ENCODE results near the gene GTF3C5. TPM values are rescaled to one million over a fixed set of nuclear protein-coding genes. Genes with fewer than 3 reads are reported as not detected.
A peak's percentile ranks its signal among the peaks of the same experiment; 100 is the strongest.

The GTF3C5 gene
- total RNA-seq, 1 donor from 2014 or later: 46.4 TPM

DNA sequence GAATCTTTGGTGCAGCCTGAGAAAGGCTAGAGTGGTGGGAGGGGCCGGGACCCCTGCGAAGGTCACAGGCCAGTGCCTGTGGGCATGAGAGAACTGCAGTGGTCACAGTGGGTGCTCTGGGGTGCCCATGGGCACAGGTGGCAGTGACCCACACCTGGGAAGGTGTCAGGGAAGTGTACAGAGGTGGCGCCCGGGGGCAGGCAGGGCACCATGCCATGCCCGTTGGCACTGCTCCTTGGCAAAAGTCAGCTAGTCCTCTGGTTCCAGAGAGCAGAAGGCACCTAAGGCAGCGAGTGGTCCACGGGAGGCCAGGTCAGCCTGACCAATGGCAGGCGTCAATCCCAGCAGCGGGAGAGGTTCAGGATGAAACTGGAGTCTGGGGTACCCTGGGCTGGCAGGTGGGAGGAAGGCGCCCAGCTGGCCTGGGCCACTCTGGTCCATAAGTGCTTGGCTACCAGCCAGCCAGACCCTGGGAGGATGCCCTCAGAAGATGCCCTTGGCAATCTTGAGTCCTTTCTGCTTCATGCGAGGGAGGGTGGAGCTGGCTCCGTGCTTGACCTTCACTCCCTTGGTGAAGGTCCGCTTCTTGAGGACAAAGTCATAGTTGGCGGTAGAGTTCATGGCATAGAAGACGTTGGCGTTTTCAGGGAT lies 67.4 kb downstream of the GTF3C5 start:
- H3K36me3 ChIP-seq (ENCODE audit: insufficient read depth, low read length): peaks cover 14% of the 10 kb centered on the region
- peaks cover 2% of the 10 kb centered on the region for H3K9me3 ChIP-seq (ENCODE audit: insufficient read depth, low read depth, low read length)
- FAIRE-seq: no peak

DNA sequence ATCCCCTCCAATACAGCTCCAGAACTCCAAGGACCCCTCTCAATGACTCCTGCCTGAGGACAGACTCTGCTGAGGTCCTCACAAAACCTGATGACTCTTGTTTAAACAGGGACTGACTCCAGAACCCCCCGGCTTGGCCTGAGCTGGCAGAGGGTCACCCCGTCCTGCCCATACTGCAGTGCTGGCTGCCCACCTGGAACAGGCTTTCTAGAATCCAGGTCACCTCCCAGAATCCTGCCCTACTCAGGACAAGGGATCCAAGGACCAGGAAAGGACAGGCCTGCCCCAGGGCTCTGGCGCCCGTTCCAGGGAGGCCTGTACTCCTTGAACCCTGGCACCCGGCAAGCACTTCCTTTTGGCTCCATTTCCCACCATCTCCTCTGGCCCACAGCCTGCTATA lies 68.1 kb downstream of the GTF3C5 start:
- no peaks in the 10 kb centered on the region for H3K4me1 Mint-ChIP-seq (ENCODE audit: low read depth, unreplicated experiment)
- TF ChIP-seq, protein P1, sequence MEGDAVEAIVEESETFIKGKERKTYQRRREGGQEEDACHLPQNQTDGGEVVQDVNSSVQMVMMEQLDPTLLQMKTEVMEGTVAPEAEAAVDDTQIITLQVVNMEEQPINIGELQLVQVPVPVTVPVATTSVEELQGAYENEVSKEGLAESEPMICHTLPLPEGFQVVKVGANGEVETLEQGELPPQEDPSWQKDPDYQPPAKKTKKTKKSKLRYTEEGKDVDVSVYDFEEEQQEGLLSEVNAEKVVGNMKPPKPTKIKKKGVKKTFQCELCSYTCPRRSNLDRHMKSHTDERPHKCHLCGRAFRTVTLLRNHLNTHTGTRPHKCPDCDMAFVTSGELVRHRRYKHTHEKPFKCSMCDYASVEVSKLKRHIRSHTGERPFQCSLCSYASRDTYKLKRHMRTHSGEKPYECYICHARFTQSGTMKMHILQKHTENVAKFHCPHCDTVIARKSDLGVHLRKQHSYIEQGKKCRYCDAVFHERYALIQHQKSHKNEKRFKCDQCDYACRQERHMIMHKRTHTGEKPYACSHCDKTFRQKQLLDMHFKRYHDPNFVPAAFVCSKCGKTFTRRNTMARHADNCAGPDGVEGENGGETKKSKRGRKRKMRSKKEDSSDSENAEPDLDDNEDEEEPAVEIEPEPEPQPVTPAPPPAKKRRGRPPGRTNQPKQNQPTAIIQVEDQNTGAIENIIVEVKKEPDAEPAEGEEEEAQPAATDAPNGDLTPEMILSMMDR (IDR thresholded peaks at IDR 0.05; ENCODE audit: insufficient read depth, low read depth, low read length): no peak
- TF ChIP-seq EZH2 (IDR thresholded peaks at IDR 0.05; ENCODE audit: insufficient read depth, low read length): no peak

More for the DNA sequence above, 67.4 kb downstream of the GTF3C5 start:
- Histone ChIP-seq H2AFZ (ENCODE audit: low read depth, low read length) (no peak overlapping the region), H3K79me2 (ENCODE audit: insufficient read depth, low read length) (no peaks in the 10 kb centered on the region), H3K9ac (ENCODE audit: low read length) (no peak overlapping the region), H3K4me1 (ENCODE audit: insufficient read depth, low read length) (no peaks in the 10 kb centered on the region), H3K4me2 (ENCODE audit: low read length) (no peak overlapping the region), H3K27me3 (ENCODE audit: insufficient read depth, low read length) (no peaks in the 10 kb centered on the region), H3K4me3 (ENCODE audit: insufficient read depth, low read depth, low read length) (no peak overlapping the region), H4K20me1 (ENCODE audit: insufficient read depth, low read length) (peaks cover 5% of the 10 kb centered on the region), H3K27ac (ENCODE audit: low read depth, low read length) (no peak overlapping the region)
- no peaks in the 10 kb centered on the region for H3K27me3 Mint-ChIP-seq (ENCODE audit: low read depth, unreplicated experiment)
- H3K36me3 Mint-ChIP-seq (ENCODE audit: low read depth, unreplicated experiment): peaks cover 39% of the 10 kb centered on the region
- H3K4me3 Mint-ChIP-seq (ENCODE audit: unreplicated experiment): no peak overlapping the region
- peaks cover 7% of the 10 kb centered on the region for H3K9me3 Mint-ChIP-seq (ENCODE audit: unreplicated experiment)
- DNase-seq (ENCODE audit: low read depth): no peak
- no peaks in the 10 kb centered on the region for H3K4me1 Mint-ChIP-seq (ENCODE audit: low read depth, unreplicated experiment)
- peak overlapping the region; percentile 47 for H3K27ac Mint-ChIP-seq (ENCODE audit: unreplicated experiment)
- no peak for TF ChIP-seq EZH2 (IDR thresholded peaks at IDR 0.05; ENCODE audit: insufficient read depth, low read length)
- TF ChIP-seq, protein P1 (IDR thresholded peaks at IDR 0.05; ENCODE audit: insufficient read depth, low read depth, low read length): no peak

More for the DNA sequence above, 68.1 kb downstream of the GTF3C5 start:
- no peak overlapping the region for H3K27ac Mint-ChIP-seq (ENCODE audit: unreplicated experiment)
- H3K4me3 Mint-ChIP-seq (ENCODE audit: unreplicated experiment): no peak overlapping the region
- no peaks in the 10 kb centered on the region for H3K27me3 Mint-ChIP-seq (ENCODE audit: low read depth, unreplicated experiment)
- no peak for DNase-seq (ENCODE audit: low read depth)
- Histone ChIP-seq H2AFZ (ENCODE audit: low read depth, low read length) (no peak overlapping the region), H4K20me1 (ENCODE audit: insufficient read depth, low read length) (peaks cover 10% of the 10 kb centered on the region), H3K9ac (ENCODE audit: low read length) (no peak overlapping the region), H3K9me3 (ENCODE audit: insufficient read depth, low read depth, low read length) (peaks cover 2% of the 10 kb centered on the region), H3K4me2 (ENCODE audit: low read length) (no peak overlapping the region), H3K4me3 (ENCODE audit: insufficient read depth, low read depth, low read length) (no peak overlapping the region), H3K27me3 (ENCODE audit: insufficient read depth, low read length) (no peaks in the 10 kb centered on the region), H3K36me3 (ENCODE audit: insufficient read depth, low read length) (peaks cover 14% of the 10 kb centered on the region), H3K27ac (ENCODE audit: low read depth, low read length) (no peak overlapping the region), H3K79me2 (ENCODE audit: insufficient read depth, low read length) (no peaks in the 10 kb centered on the region), H3K4me1 (ENCODE audit: insufficient read depth, low read length) (no peaks in the 10 kb centered on the region)
- H3K36me3 Mint-ChIP-seq (ENCODE audit: low read depth, unreplicated experiment): peaks cover 39% of the 10 kb centered on the region
- no peak for FAIRE-seq
- H3K9me3 Mint-ChIP-seq (ENCODE audit: unreplicated experiment): peaks cover 7% of the 10 kb centered on the region
